GM23248 (cell line): ENCODE results near the gene PDLIM5. TPM values are rescaled to one million over a fixed set of nuclear protein-coding genes. Genes with fewer than 3 reads are reported as not detected.

Source experiments
- DNase-seq: peaks from one replicate; pipeline ENCODE4 v3.0.0-alpha.2; 2015
- H2AFZ ChIP-seq: fragments of 200-600 bp; sonication (generic); 2 replicates; pipeline ENCODE4 v1.6.1; 2016; ENCODE audit warnings: antibody characterized with exemption
- H3F3A ChIP-seq: fragments of 200-600 bp; sonication (generic); 2 replicates; pipeline ENCODE4 v1.6.1; 2016; ENCODE audit warnings: mild to moderate bottlenecking, antibody characterized with exemption, mixed run types; ENCODE audit not compliant: insufficient read depth
- H3K27ac ChIP-seq: fragments of 200-600 bp; sonication (generic); 2 replicates; pipeline ENCODE4 v1.5.1; 2016; ENCODE audit warnings: mild to moderate bottlenecking
- H3K27me3 ChIP-seq: fragments of 200-600 bp; sonication (generic); replicated peaks from 2 replicates; pipeline ENCODE4 v1.6.1; 2016; ENCODE audit warnings: mild to moderate bottlenecking; ENCODE audit not compliant: insufficient read depth
- H3K36me3 ChIP-seq: fragments of 200-600 bp; sonication (generic); 2 replicates; pipeline ENCODE4 v1.6.1; 2016; ENCODE audit warnings: low read depth, mild to moderate bottlenecking
- H3K4me1 ChIP-seq: fragments of 200-600 bp; sonication (generic); 2 replicates; pipeline ENCODE4 v1.6.1; 2016; ENCODE audit warnings: mild to moderate bottlenecking; ENCODE audit not compliant: insufficient read depth
- H3K4me2 ChIP-seq: fragments of 200-600 bp; sonication (generic); one replicate; pipeline ENCODE4 v1.6.1; 2016; ENCODE audit warnings: mild to moderate bottlenecking; ENCODE audit not compliant: unreplicated experiment
- H3K4me3 ChIP-seq: fragments of 200-600 bp; sonication (generic); 2 replicates; pipeline ENCODE4 v1.5.1; 2016; ENCODE audit warnings: mild to moderate bottlenecking
- H3K79me2 ChIP-seq: fragments of 200-600 bp; sonication (generic); 2 replicates; pipeline ENCODE4 v1.6.1; 2016; ENCODE audit warnings: mild to moderate bottlenecking; ENCODE audit not compliant: insufficient read depth
- H3K9ac ChIP-seq: fragments of 200-600 bp; sonication (generic); 2 replicates; pipeline ENCODE4 v1.6.1; 2016; ENCODE audit warnings: mild to moderate bottlenecking
- H3K9me2 ChIP-seq: fragments of 200-600 bp; sonication (generic); 2 replicates; pipeline ENCODE4 v1.6.1; 2016; ENCODE audit warnings: mixed run types, mild to moderate bottlenecking, moderate library complexity; ENCODE audit not compliant: insufficient read depth
- H3K9me3 ChIP-seq: fragments of 200-600 bp; sonication (generic); one replicate; pipeline ENCODE4 v1.6.1; 2017; ENCODE audit warnings: low read depth
- H4K20me1 ChIP-seq: fragments of 200-600 bp; sonication (generic); 2 replicates; pipeline ENCODE4 v1.6.0; 2016; ENCODE audit not compliant: insufficient read depth
- EZH2 ChIP-seq: fragments of 200-600 bp; sonication (generic); IDR thresholded peaks from 2 replicates; pipeline ENCODE4 v1.6.1; 2018; ENCODE audit warnings: antibody characterized with exemption, mild to moderate bottlenecking; ENCODE audit not compliant: insufficient read depth, poor library complexity, severe bottlenecking
- EZH2phosphoT487 ChIP-seq: fragments of 200-600 bp; sonication (generic); IDR thresholded peaks from 2 replicates; pipeline ENCODE4 v1.6.1; 2018; ENCODE audit warnings: antibody characterized with exemption, moderate library complexity, mild to moderate bottlenecking, low read depth; ENCODE audit not compliant: insufficient read depth
- WGBS, 2 experiments: methylation state at CpG; one replicate each; pipeline ENCODE4 v1.1.6; 2015 to 2017; ENCODE audit warnings: low lambda C conversion rate in 2 of 2, low coverage in 1 of 2; ENCODE audit errors: missing lambda C conversion rate in 2 of 2; 5-methylcytosine and 5-hydroxymethylcytosine counted together
- in situ Hi-C: fragments of 300-500 bp; cut with MboI; formaldehyde crosslinking; loops from 2 replicates; pipeline ENCODE4 v1.15.0; 2020
- polyA plus RNA-seq: library from polyadenylated mRNA; unstranded; fragments of >200 nt; fragmentation: Nextera tagmentation; extraction: Ambion mirVana; gene quantifications from 2 replicates; pipeline ENCODE4 v1.2.1, GENCODE V29; 2016
- total RNA-seq: library from RNA; depleted of rRNA; stranded (reverse); fragments of >200 nt; shearing (Covaris generic); gene quantifications from 2 replicates; pipeline ENCODE4 v1.2.3, GENCODE V29; 2014

Gene PDLIM5
- total and polyA plus RNA-seq, 2 experiments from 2014 or later, result 115 to 149 TPM

DNA sequence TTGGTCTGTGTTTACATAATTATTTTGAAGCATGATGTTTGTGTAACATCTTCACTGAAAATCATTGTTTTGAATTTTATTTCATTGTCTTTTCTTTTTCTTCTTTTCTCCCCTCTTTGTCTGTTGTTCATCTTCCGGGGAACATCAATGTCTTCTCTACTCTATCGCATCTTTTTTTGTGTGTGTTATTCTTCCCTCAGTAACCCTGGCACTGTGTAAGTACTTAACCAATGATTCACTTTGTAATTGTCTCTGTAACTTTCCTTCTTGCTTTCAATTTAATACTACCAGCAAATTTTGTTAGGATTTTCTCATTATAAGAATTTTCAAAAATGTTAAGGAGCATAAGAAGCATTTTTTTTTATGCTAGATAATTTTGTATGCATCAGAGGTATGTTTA is 130.8 kb downstream of the PDLIM5 start:
- H3K4me2 ChIP-seq, result peak overlapping the region; percentile 41
- peak; percentile 74 for DNase-seq
- in situ Hi-C loops, result loop anchor here (25.0 kb wide), 1 partner anchor 795 kb away; no protein-coding TSS in a partner anchor
- peaks cover 25% of the 10 kb centered on the region for H3K36me3 ChIP-seq
- peaks cover 13% of the 10 kb centered on the region; the same call in 1 of the 2 replicates for H3F3A ChIP-seq
- no peak overlapping the region for H3K4me3 ChIP-seq
- H4K20me1 ChIP-seq, result no peaks in the 10 kb centered on the region
- H3K9me2 ChIP-seq, result no peaks in the 10 kb centered on the region
- H2AFZ ChIP-seq, result no peak overlapping the region
- TF ChIP-seq EZH2 (no peak), EZH2phosphoT487 (no peak)
- peaks cover 31% of the 10 kb centered on the region for H3K4me1 ChIP-seq
- no peaks in the 10 kb centered on the region for H3K27me3 ChIP-seq
- H3K27ac ChIP-seq, result 0 out of 2 replicates have a peak overlapping the region, but pooled peaks have one; percentile 22
- no peaks in the 10 kb centered on the region for H3K9me3 ChIP-seq
- peaks cover 61% of the 10 kb centered on the region for H3K79me2 ChIP-seq
- 0 out of 2 replicates have a peak overlapping the region, but pooled peaks have one; percentile 13 for H3K9ac ChIP-seq
- WGBS, 2 experiments, result 36 to 42% methylated on average over 2 of the region's 2 CpGs

DNA sequence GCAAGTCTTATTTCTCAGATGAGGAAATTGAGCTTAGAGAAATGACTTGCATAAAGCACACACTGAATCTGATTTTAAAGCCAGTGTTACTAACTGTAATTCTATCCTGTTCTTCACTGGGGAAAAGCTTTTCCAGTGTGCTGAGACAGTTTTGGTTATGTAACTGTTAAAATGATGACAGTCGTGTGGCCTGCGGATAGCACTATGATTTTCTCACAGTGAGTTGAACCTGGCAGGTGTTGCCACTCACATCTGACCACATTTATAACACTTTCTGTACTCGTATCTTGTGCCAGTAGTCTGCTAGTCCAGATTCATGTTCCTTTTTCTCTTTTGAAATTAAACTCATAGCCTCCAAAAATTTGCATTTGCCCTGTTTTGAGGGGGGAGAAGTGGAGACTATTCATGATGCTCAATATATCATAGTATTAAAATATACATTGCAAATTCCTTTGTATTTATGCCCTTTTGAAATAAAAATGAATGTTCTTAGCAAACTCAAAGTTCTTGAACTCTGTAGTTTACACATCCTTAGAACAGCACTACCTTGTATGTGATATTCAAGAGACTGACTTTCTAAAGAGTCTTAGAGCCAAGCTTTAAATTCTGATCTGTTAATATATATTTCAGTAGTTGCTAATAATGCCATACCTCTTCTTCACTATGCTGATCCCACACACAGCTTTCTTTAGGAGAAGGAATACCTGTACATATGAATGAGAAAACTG is 132.3 kb downstream of the PDLIM5 start:
- Histone ChIP-seq H3K79me2 (peaks cover 52% of the 10 kb centered on the region), H3K9me2 (no peaks in the 10 kb centered on the region), H3K27me3 (no peaks in the 10 kb centered on the region), H3K4me1 (peaks cover 23% of the 10 kb centered on the region), H3K9ac (no peak overlapping the region), H3K27ac (no peak overlapping the region), H2AFZ (no peak overlapping the region), H3K36me3 (peaks cover 32% of the 10 kb centered on the region), H3F3A (peaks cover 13% of the 10 kb centered on the region; the same call in 1 of the 2 replicates), H3K9me3 (no peaks in the 10 kb centered on the region), H4K20me1 (no peaks in the 10 kb centered on the region), H3K4me2 (no peak overlapping the region), H3K4me3 (no peak overlapping the region)
- TF ChIP-seq EZH2 (no peak), EZH2phosphoT487 (no peak)
- 90 to 93% methylated on average over 3 of the region's 3 CpGs for WGBS, 2 experiments
- no peak for DNase-seq
- in situ Hi-C loops, result loop anchor here (25.0 kb wide), 1 partner anchor 797 kb away; no protein-coding TSS in a partner anchor

DNA sequence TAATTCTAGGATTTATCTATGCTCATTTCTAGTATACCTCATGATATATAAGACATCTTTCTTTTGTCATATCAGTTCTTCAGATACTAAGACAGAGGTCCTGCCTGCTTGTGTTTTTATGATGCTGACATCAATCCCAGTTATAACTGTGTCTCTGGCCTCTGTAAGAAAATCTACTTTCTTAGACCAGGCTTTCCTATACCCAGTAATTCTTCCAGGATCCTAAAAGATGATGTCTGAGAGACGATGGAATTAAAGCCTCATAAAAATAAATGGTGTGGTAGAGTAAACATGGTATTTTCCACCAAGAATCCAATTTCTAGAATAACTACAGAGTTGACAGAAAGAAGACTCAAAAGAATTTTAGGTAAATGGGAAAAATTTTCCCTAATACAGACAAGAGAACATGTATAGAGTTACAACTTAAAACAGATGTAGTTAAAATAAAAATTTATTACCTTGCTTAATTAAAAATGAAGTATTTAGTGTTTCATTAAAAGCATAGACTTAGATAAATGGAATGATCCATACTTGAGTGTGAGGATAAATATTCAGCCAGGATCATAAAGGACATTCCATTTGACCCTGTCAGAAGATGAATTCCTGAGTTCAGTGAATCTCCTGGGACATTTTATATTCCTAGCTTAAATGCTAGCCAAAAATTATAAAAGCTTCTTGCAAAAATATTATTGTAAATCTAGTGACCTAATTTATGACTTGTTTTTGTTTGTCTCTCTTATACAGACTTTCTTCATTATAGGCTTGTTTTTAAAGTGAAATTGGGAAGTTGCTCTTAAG is 137.4 kb downstream of the PDLIM5 start:
- no peaks in the 10 kb centered on the region for H3K9me2 ChIP-seq
- H3K79me2 ChIP-seq, result peaks cover 25% of the 10 kb centered on the region; the same call in 1 of the 2 replicates
- no peaks in the 10 kb centered on the region for H3K9me3 ChIP-seq
- H3K4me2 ChIP-seq, result peak overlapping the region; percentile 35
- peaks cover 37% of the 10 kb centered on the region for H3K36me3 ChIP-seq
- H2AFZ ChIP-seq, result no peak overlapping the region
- no peak overlapping the region for H3K27ac ChIP-seq
- H3K9ac ChIP-seq, result no peak overlapping the region
- 5 to 23% methylated on average over 1 of the region's 1 CpG for WGBS, 2 experiments
- peaks cover 21% of the 10 kb centered on the region for H3K4me1 ChIP-seq
- H4K20me1 ChIP-seq, result no peaks in the 10 kb centered on the region
- TF ChIP-seq EZH2, result no peak
- TF ChIP-seq EZH2phosphoT487, result no peak
- H3K4me3 ChIP-seq, result 0 out of 2 replicates have a peak overlapping the region, but pooled peaks have one; percentile 2
- DNase-seq, result peak; percentile 61
- H3F3A ChIP-seq, result peaks cover 21% of the 10 kb centered on the region; the same call in 1 of the 2 replicates
- in situ Hi-C loops, result loop anchor here (25.0 kb wide), 1 partner anchor 802 kb away; no protein-coding TSS in a partner anchor
- H3K27me3 ChIP-seq, result no peaks in the 10 kb centered on the region

DNA sequence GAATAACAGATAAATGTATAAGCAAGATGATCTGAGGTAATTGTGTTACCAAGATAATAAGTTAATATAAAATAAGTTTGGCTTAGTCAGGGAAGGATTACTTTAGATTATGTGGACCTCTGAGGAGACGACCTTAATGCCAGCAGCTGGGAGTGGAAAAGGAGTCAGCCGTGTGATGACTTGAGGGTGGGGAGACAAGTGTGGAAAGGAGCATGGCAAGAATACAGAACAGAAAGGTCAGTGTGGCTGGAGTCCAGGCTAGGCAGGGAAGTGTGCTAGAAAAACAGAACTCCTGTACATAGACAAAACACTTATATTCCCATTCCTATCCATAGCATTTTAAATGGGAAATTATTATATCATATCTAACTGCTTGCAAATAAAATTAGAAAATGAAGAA is 138.8 kb downstream of the PDLIM5 start:
- H3K36me3 ChIP-seq, result peaks cover 36% of the 10 kb centered on the region
- H4K20me1 ChIP-seq, result no peaks in the 10 kb centered on the region
- TF ChIP-seq EZH2phosphoT487, result no peak
- TF ChIP-seq EZH2, result no peak
- no peaks in the 10 kb centered on the region for H3K9me2 ChIP-seq
- H3K9ac ChIP-seq, result no peak overlapping the region
- H2AFZ ChIP-seq, result no peak overlapping the region
- H3K27me3 ChIP-seq, result no peaks in the 10 kb centered on the region
- WGBS, 2 experiments, result 50 to 51% methylated on average over 2 of the region's 2 CpGs
- H3K4me2 ChIP-seq, result no peak overlapping the region
- H3K4me1 ChIP-seq, result peaks cover 21% of the 10 kb centered on the region
- no peak overlapping the region for H3K4me3 ChIP-seq
- DNase-seq, result no peak
- in situ Hi-C loops, result loop anchor here (25.0 kb wide), 1 partner anchor 803 kb away; no protein-coding TSS in a partner anchor
- 0 out of 2 replicates have a peak, but pooled peaks cover 22% of the 10 kb centered on the region for H3K79me2 ChIP-seq
- H3K27ac ChIP-seq, result no peak overlapping the region
- H3K9me3 ChIP-seq, result no peaks in the 10 kb centered on the region
- H3F3A ChIP-seq, result peaks cover 19% of the 10 kb centered on the region; the same call in 1 of the 2 replicates
